ENCODE results near the gene ITGA2.

DNA sequence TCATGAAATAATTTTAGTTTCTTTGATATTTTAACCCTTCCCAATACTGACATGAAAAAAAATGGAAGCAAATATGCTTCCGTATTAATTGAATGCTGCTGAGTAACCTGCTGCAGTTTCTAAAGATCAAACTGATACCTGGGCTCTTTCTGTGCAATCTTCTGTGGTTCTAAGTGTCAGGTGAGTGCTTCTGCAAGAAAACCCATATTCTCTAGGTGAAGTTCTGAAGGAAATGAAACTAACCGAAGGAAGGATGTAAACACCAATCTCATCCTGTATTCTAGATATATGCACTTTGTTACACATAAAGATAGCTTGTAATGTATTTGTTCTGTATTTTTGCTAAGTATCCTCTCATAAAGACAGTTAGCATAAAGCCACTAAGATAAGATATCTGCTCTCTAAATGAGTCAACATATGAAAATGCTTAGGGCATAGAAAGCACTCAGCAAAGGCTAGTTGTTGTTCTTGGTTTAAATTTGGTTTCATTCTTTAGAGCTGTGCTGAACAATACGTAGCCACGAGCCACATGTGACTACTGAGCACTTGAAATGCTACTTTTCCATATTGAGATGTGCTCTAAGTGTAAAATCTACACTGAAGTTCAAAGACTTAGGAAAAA, 52.0 kb downstream of the ITGA2 start:
- no peak for TF ChIP-seq POLR2AphosphoS5 (IDR thresholded peaks at IDR 0.05; ENCODE audit: low read depth, low read length)
- TF ChIP-seq POLR2A (IDR thresholded peaks at IDR 0.05; ENCODE audit: low read depth, low read length) = no peak
- no peak for TF ChIP-seq TAF1 (IDR thresholded peaks at IDR 0.05; ENCODE audit: borderline replicate concordance, low read depth, low read length)
